GM18951 (cell line): Measurements from ENCODE around the gene ZFP36L1.

ENCODE experiments used
- POLR2A ChIP-seq: IDR thresholded peaks from 4 replicates; pipeline ENCODE4 v1.6.1; 2011; ENCODE audit warnings: mild to moderate bottlenecking; ENCODE audit not compliant: insufficient read length, insufficient read depth; ENCODE audit errors: extremely low read depth
- in situ Hi-C: fragments of 300-500 bp; cut with MboI; formaldehyde crosslinking; loops from one replicate; pipeline ENCODE4 v1.12.0; 2022; ENCODE audit warnings: low sequenced_read_pairs, mixed read lengths, inconsistent platforms; ENCODE audit not compliant: unreplicated experiment

Gene ZFP36L1

GRCh38 chr14:68783408-68784225, 9.2 kb downstream of the ZFP36L1 start:
- no peak for TF ChIP-seq POLR2A
- in situ Hi-C loops: no loop called here

GRCh38 chr14:68782091-68782981, 10.5 kb downstream of the ZFP36L1 start:
- in situ Hi-C loops: no loop called here
- TF ChIP-seq POLR2A: no peak

- in situ Hi-C loops: no loop called here
These were observed 11.5 kb downstream of the ZFP36L1 start for GRCh38 chr14:68781161-68782021.

GRCh38 chr14:68780358-68781160, 12.3 kb downstream of the ZFP36L1 start:
- TF ChIP-seq POLR2A: no peak
- in situ Hi-C loops: no loop called here

More at GRCh38 chr14:68781161-68782021, 11.5 kb downstream of the ZFP36L1 start:
- no peak for TF ChIP-seq POLR2A

- in situ Hi-C loops: no loop called here
These were observed 13.0 kb downstream of the ZFP36L1 start for GRCh38 chr14:68779761-68780323.

GRCh38 chr14:68777644-68778043, 15.2 kb downstream of the ZFP36L1 start:
- no peak for TF ChIP-seq POLR2A
- in situ Hi-C loops: no loop called here

More at GRCh38 chr14:68779761-68780323, 13.0 kb downstream of the ZFP36L1 start:
- no peak for TF ChIP-seq POLR2A

- in situ Hi-C loops: no loop called here
- no peak for TF ChIP-seq POLR2A
These were observed 17.2 kb downstream of the ZFP36L1 start for GRCh38 chr14:68775614-68776126.

- in situ Hi-C loops: no loop called here
These were observed 17.9 kb downstream of the ZFP36L1 start for GRCh38 chr14:68774771-68775613.

GRCh38 chr14:68772761-68773381, 20.0 kb downstream of the ZFP36L1 start:
- in situ Hi-C loops: no loop called here
- TF ChIP-seq POLR2A: no peak

More at GRCh38 chr14:68774771-68775613, 17.9 kb downstream of the ZFP36L1 start:
- TF ChIP-seq POLR2A: no peak

GRCh38 chr14:68771631-68772030, 21.2 kb downstream of the ZFP36L1 start:
- in situ Hi-C loops: no loop called here
- no peak for TF ChIP-seq POLR2A

- in situ Hi-C loops: no loop called here
- no peak for TF ChIP-seq POLR2A
These were observed 22.1 kb downstream of the ZFP36L1 start for GRCh38 chr14:68770553-68771286.
